Kidney epithelial cell (primary cell): ENCODE measurements around the gene TMCC3. TPM values are rescaled to one million over a fixed set of nuclear protein-coding genes. Genes with fewer than 3 reads are reported as not detected.

ENCODE experiments used
- DNase-seq: peaks from one replicate; pipeline ENCODE4 v3.0.0-alpha.2; 2010; ENCODE audit warnings: low read depth
- H3K27me3 ChIP-seq: 2 replicates; pipeline ENCODE4 v1.6.0; 2011; ENCODE audit warnings: low read length; ENCODE audit not compliant: control insufficient read depth, insufficient read depth
- H3K36me3 ChIP-seq: 2 replicates; pipeline ENCODE4 v1.5.1; 2011; ENCODE audit warnings: low read length; ENCODE audit not compliant: control insufficient read depth, insufficient read depth
- H3K4me3 ChIP-seq: 2 replicates; pipeline ENCODE4 v1.5.1; 2011; ENCODE audit warnings: low read depth, mild to moderate bottlenecking, control low read depth, low read length
- CTCF ChIP-seq: IDR thresholded peaks from 2 replicates; pipeline ENCODE4 v1.5.1; 2011; ENCODE audit warnings: mild to moderate bottlenecking, moderate library complexity, low read length, control low read depth, inconsistent platforms; ENCODE audit not compliant: insufficient read depth, poor library complexity, severe bottlenecking
- total RNA-seq: library from RNA; depleted of rRNA; stranded (reverse); fragments of >200 nt; gene quantifications from 2 replicates; pipeline ENCODE4 v1.2.3, GENCODE V29; 2015

Gene TMCC3
- total RNA-seq, 1 donor from 2014 or later = 22.8 TPM

- no peaks in the 10 kb centered on the region for H3K36me3 ChIP-seq
- no peak for TF ChIP-seq CTCF
- no peak overlapping the region for H3K4me3 ChIP-seq
- no peak for DNase-seq
- no peaks in the 10 kb centered on the region for H3K27me3 ChIP-seq
These were observed 10.1 kb upstream of the TMCC3 start for GRCh38 chr12:94660436-94660835.

- H3K4me3 ChIP-seq = no peak overlapping the region
- no peak for TF ChIP-seq CTCF
- no peaks in the 10 kb centered on the region for H3K36me3 ChIP-seq
- no peaks in the 10 kb centered on the region for H3K27me3 ChIP-seq
- no peak for DNase-seq
These were observed 9.1 kb upstream of the TMCC3 start for GRCh38 chr12:94659346-94659930.

GRCh38 chr12:94658931-94659330, 8.6 kb upstream of the TMCC3 start:
- DNase-seq = no peak
- no peak for TF ChIP-seq CTCF

GRCh38 chr12:94656556-94656955, 6.2 kb upstream of the TMCC3 start:
- Histone ChIP-seq H3K27me3 (no peaks in the 10 kb centered on the region), H3K36me3 (no peaks in the 10 kb centered on the region), H3K4me3 (no peak overlapping the region)
- no peak for TF ChIP-seq CTCF
- DNase-seq = no peak

More at GRCh38 chr12:94658931-94659330, 8.6 kb upstream of the TMCC3 start:
- Histone ChIP-seq H3K36me3 (no peaks in the 10 kb centered on the region), H3K4me3 (no peak overlapping the region), H3K27me3 (no peaks in the 10 kb centered on the region)

GRCh38 chr12:94649349-94650142, 811 bp downstream of the TMCC3 start:
- peak overlapping the region; percentile 65 for H3K4me3 ChIP-seq
- no peak for TF ChIP-seq CTCF
- no peak for DNase-seq
- no peaks in the 10 kb centered on the region for H3K36me3 ChIP-seq
- no peaks in the 10 kb centered on the region for H3K27me3 ChIP-seq
